IPS-NIHi7 (cell line): ENCODE data around the gene PRMT7.

Experiments
- DNase-seq: peaks from one replicate; pipeline ENCODE4 v3.0.0; 2012; ENCODE audit warnings: mixed read lengths; ENCODE audit errors: extremely low spot score

The PRMT7 gene

DNA sequence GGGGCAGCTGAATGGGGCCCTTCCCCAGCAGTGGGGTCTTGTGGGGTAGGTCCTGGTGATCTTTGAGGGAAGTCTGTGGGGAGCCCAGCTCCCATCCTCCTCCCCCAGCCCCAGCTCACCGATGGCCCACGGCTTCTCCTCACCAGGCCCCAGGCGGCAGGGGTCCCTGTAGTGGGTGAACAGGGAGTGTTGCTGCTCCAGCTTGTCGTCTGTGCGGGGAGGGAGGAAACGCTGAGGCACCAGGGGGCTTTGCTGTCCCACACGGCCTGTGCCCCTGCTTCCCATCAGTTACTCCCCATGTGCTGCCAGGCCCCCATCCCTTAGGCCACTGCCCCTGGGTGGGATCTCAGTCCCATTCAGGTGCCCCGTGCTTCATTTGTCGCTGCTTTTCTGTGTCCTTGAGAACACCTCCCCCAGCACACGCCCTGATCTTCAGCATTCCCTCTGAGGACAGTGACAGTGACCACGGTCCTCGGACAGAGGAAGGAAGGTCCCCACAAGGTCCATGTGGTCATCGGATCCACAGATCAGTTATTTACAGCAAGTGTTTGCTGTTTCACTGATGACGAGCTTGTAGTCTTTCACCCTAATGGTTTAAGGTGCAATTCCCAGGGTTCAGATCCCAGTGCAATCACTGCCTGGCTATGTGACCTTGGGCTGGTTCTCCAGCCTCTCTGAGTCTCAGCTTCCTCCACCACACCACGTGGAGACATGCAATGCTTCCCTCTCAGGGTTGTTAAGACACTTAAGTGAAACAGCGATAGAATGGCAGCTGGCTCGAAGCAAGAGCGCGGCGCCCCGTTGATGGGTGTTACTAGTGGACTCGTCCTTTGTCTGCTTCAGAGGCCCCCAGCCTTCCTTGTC lies 53.1 kb downstream of the PRMT7 start:
- no peak for DNase-seq

DNA sequence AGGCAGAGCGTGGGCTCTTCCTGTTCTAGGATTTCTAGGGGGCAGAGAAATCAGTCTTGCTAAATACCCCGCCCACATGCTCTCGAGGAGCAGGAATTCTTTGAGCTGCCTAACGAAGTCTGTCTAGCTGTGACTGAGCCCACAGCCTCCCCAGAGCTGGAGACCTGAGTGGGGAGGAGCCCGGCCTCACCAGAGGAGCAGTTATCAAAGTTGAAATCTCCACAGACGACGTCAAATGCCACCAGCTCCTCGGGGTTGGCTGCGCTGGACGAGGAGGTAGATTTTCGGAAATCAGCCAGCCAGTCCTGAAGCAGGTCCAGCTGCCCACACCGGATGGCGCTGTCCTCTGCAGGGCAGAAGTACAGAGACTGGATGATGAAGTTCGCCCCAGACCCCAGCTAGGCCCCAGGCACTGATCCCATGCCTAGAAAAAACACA lies 53.8 kb downstream of the PRMT7 start:
- DNase-seq: peak; percentile 65

DNA sequence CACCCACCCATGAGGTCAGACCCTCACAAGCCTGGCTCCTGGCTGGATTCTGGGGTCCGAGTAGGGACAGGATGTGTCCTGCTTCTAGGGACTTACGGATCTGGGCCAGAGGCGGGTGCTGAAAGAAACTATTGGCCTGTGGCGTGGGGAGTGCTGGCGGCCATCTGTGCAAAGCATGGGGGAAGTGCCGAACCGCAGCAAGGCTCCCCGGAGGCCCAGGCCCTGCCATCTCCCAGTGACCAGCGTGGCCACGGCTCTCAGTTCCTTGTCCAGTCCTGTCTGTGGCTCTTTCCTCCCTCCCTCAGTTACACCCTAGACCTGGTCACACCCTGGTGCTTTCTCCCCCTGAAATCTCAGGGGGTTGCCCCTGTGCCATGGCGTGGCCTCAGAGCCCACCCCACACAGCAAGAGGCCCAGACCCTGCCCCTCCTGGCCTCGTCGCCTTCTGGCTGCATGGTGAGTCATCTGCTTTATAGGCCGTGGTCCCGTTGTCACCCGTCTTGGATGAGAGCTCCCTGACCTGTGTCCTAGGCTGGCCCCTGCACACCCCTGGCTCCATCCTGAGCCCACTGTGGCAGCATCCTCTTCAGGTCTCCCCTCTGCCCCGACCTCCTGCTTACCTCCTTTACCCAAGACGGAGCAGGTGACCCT lies 54.5 kb downstream of the PRMT7 start:
- DNase-seq: no peak

DNA sequence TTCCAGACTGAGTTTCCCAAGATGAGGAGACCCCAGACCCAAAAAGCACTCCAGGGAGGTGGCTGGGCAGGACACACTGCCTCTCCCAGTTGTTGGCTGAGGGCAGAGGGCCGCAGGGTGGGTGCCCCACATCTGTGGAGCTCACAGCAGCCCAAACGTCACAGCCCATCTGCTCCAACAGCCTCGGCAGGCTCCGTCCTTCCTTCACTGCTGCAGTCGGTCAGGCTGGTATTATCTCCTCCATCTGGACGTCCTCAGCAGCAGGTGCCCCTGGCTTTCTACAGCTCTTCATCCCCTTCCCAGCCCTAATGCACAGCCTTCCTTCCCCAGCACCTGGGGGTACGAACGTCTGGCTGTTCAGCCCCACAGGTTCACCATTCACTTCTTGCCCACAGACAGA lies 55.2 kb downstream of the PRMT7 start:
- no peak for DNase-seq

DNA sequence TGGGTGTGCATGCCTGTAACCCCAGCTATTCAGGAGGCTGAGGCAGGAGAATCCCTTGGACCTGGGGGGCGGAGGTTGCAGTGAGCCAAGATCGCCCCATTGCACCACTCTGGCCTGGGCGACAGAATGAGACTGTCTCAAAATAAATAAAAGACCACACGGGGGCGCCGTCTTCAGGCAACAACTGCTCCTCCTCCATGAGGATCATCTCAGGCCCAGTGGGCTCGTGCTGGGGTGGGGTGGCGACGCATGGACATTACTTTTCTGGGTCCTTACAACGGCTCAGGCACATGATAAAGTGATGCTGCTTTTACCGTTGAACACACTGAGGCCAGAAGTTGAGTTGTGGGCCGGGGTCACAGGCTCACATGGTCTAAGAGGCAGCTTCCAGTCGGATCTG lies 56.2 kb downstream of the PRMT7 start:
- peak; percentile 83 for DNase-seq

DNA sequence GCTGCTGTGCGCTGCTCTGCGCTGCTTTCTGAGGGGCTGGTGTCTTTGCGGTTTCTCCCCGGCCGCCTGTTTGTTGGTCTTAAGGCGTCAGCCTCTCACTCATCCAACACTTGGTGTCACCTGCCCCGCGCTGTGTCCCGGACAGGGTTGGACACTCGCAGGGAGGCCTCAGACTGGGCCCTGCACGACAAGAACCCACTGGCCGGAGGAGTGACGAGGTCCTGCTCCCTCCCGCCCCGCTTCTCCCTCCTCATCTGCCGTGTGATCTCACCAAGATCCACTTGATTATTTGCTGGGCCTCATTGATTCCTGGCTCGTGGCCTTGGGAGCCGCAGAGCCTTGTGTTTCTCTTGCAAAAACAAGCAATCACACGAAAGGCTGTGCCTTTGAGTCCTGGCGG lies 56.6 kb downstream of the PRMT7 start:
- no peak for DNase-seq

DNA sequence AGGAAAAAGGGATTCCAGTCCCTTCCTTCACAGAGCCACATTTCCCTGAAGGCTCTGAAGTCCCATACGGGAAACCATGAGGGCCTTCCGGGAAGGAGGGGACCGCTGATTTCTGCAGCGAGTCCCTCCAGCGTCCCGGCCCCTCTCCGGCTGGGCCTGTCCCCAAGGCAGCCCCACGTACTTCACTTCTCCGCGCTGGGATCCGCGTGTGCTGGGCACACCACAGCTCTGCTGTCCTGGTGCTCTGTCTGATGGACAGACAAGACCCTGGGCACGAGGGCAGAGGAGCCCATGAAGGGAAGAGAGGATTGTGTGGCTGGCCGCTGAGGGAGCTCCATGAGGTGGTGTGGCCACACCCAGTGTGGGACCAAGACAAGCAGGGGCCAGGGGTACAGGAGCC lies 57.1 kb downstream of the PRMT7 start:
- DNase-seq: no peak

DNA sequence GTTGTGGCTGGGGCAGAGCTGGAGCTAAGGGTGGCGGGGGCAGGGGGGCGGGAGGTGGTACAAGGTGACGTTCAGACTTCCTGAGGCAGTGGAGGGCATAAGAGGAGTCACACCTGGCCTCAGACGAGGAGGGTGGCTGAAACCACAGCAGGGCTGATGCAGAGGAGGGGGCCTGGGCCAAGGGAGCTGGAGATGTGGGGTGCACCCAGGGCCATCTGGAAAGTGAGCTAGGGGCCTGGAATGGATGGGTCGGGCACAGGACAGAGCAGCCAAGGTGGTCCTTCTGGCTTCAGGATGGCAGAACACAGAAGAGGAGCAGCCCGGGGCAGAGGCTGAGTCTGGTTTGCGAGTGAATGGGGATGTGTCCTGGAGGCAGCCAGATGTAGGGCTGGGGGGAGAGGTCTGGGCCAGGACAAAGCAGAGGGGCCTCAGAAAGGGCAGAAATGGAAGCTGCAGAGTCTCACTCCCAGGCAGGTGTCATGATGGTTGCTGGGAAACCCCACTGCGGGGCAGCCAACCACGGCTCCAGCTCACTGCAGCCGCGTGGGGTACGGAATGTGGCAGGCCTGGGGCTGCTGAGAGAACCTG lies 57.6 kb downstream of the PRMT7 start:
- no peak for DNase-seq

DNA sequence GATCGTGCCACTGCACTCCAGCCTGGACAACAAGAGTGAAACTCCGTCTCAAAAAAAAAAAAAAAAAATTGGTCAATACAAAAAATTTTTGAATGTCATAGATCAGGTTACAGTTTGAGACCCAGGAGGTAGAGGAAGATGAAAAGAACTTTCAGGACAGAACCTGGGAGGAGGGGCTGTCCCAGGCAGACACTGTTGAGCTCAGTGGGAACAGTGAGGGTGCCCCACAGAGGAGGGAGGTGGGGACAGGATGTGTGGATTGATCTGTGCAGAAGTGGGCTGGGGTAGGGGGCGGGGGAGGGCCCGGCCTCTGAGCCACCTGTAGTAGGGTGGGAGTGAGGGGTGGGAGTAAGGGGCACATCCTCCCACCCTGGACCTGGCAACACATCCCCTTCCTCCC lies 58.3 kb downstream of the PRMT7 start:
- DNase-seq: no peak

DNA sequence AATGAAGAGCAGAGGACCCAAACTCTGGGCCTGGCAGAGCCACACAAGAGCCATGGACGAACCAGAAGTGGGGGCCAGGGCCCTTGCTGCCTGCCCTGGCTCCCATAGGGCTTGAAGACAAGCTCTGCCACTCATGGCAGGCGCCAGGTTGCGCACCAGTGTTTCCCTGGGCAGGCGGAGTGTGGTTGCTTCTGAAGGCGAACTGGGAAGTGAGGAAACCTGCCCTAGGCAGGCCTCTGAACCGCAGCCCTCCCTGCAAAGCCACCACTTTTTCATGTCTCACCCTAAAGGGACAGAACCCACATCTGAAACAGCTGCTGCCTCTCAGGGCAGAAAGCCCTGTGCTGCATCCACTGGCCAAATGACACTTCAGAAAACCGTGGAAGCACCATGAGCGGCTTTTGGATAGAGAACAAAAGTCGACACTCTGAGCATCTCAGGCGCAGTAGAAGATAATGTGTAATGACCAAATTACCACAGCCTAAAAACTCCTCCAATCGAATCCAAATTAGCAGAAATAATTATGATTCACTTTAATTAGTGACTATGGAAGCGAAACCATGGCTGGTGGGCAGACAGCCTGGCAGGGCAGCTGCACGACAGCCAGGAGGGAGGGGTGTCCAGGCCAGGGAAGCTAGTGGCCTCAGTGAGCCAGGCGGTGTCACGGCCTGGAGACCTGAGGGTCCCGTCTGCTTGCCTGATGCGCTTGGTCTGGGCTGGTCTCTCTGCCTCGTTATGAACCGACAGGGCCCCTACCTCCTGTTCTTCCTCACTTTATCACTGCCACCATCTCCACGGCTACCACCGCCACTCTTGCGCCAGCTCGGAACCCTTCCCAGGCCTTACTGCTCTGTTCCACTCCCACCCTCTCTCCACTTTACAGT lies 59.1 kb downstream of the PRMT7 start:
- no peak for DNase-seq

DNA sequence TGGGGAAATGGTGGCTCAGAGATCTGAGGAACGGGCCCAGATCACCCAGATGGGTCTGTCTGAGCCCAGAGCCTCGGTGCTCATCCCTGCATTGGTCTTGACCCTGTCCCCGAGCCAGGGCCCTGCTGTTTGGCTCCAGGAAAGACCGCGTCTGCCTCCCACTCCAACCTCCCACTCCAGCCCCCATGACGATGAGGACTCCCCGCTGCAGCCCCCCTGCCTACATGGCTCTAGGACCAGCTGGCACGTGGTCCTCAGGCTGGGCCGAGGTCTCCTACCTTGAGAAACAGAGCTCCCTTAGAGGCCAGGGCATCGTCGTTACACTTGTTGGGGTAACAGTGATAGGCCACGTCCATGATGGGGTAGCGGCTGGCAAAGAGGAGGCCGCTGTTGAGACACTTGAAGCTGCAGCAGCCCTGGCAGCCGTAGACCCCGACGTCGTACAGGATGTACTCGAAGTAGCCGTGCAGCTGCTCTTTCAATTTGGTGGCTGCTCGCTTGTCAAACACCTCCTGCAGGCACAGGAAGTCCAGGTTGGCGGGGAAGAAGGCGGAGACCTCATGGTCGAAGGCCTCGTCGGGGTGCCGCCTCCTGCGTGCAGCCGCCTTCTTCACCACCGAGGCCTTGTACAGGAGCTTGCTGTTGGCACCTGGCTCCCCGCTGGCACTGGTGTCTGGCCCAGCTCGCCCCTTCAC lies 59.9 kb downstream of the PRMT7 start:
- DNase-seq: no peak

DNA sequence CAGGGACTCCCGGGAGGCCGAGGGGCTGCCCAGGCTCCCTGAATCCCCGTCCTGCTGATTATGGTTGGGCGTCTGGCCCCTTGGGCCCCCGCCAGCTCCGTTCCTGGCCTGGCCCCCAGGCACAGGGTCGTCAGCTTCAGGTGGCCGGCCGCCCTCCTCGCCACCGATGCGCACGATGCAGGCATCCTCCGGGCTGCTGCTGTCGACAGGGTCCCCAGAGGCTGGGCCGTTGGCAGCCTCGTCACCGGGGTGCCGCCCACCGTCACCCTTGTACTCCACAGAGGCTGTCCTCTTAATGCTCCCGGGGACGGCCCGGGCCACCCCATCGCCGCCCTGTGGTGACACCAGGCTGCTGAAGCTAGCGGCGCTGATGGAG lies 60.4 kb downstream of the PRMT7 start:
- no peak for DNase-seq

DNA sequence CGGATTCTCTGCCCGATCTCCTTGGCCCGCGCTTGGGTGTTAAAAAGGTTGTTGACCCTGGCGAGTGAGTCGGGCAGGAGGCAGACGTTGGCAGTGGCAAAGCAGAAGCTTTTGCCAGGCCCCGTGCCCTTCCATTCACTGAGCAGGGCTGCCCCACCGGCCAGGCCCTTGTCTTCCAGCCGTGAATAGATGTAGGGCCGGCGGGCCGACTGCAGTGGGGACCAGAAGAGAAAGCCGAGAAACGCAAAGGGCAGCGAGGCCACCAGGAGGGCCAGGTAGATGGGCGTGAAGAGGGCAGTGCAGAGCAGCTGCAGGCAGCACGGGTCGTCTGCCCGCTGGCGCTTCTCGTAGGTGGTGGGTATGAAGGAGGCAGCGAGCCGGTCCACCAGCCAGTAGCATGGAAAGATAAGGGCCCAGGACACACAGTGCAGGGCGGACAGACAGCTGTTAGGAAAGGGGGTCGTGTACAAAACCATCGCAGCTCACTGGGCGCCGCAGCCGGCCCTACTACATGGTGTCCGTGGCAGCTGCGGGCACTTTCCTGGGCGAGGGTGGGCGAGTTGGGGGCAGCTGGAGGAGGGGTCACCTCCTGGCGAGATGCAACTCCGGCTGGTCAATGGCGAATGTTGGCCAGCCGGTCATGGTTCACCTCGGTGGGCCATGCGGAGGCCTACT lies 61.0 kb downstream of the PRMT7 start:
- DNase-seq: no peak

DNA sequence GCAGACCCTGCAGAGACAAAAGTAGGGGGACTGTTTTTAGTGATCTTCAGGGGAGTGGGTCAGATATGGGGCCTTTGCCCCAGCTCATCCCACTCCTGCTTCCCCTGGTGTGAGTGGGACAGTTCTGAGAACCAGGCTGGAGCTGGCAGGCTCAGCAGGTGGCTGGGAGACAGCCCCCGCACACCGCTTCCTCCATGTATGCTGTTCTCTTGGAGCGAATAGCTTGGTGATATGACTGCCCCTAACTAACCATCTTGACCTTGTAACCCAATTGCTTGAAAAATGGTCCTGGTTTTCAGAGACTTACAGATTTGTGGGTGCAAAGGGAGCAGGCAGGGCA lies 61.5 kb downstream of the PRMT7 start:
- DNase-seq: no peak

DNA sequence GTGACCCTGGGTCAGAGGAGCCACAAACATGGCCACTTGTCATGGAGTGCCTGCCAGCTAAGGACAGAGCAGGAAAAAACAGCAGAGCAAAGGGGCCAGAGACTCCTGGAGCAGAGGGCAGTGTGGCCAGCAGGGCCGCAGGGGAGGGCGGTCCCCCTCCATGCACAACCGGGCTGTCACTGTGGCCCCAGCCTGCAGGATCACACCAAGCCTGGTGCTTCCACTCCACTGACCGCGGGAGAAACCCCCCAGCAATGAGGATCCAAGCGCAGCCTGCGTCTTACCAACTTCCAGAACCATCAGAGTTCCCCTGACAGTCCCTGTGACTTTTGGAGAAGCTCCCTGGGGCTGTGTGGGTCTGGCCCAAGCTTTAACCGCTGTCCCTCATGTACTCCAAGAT lies 62.0 kb downstream of the PRMT7 start:
- no peak for DNase-seq

DNA sequence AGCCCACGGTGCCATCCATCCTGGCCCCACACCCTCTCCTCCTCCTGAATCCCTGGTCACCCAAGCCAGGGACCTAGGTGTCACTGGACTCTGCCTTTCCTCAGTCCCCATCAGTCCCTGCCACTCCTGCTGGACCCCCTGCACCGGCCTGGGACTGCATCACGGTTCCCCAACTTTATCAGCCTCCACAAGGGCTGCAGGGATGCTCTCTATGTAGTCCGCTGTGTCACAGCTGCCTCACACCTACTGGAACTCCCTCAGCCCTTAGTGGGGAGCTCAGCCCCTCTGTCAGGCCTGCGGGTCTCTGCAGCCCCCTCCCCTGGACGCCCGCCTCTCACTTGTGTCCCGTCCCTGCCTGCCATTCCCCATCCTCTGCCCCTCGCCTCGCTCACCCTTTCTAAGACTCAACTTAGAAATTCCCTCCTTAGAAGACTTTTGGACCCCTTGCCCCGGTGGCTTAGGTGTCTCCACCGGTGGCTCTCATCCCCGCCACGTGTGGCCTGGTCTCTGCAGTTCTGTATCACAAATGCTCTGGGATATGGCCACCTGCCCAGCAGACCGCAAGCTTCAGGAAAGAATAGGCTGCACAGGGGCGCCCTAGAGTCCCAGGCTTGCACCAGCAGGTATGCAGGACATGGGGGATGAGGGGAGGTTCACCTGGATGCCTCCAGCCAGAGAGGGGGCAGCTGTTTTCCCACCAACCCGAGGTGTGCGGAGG lies 62.9 kb downstream of the PRMT7 start:
- no peak for DNase-seq

DNA sequence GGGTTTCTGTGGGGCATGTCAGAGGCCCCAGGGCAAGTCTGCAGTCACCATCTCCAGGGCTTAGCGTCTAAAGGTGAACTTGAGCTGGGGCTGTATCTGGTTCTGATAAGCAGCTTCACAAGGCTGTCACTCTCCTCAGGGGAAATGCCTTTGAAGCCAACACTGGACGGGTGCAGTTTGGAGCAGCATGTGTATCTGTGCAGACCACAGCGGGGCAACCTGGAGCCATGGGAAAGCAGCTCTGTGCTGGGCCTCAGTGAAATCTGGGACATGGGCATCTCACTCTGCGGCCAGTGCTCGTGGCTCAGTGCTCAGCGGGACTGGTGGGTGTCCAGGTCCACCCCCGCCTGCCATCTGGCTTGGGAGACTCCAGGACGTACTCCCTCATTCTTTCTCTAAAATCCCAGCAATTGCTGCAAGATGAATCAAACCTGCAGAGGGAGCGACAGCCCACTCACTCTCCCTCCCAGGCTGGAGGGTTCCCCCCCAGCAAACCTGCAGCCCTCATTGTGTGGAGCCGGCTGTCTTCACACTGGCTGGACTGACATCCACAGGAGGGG lies 63.5 kb downstream of the PRMT7 start:
- no peak for DNase-seq

DNA sequence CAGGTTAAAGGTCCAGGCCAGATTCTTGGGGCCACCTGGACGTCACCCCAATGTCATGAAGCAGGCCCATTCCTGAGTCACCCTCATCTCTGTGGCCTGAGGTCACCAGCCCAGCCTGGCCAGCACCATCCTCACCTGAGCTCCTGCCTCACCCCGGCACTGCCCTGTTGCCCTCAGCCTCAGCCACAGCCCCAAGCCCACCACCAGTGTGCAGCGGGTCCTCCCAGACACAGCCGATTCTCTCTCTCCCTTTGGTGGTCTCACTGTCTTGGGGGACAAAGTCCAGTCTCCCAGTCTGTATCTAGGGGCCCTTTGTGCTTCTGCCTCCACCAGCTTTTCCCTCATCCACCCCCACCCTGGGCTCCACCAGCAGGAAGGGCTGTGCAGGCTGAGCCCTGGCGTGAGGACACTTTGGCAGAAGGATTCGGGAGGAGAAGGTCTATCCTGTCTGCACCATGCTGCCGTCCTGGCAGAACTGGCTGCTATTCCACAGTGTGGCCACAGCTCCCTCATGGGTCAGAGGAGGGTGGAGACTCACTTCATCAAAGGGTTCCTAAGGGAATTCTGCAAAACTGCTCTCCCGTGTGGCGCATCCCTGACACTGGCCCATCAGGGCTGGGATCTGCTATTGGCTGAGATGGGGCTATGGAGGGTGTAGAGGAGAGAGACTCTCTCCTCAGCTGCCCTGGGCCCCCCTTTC lies 64.3 kb downstream of the PRMT7 start:
- no peak for DNase-seq

DNA sequence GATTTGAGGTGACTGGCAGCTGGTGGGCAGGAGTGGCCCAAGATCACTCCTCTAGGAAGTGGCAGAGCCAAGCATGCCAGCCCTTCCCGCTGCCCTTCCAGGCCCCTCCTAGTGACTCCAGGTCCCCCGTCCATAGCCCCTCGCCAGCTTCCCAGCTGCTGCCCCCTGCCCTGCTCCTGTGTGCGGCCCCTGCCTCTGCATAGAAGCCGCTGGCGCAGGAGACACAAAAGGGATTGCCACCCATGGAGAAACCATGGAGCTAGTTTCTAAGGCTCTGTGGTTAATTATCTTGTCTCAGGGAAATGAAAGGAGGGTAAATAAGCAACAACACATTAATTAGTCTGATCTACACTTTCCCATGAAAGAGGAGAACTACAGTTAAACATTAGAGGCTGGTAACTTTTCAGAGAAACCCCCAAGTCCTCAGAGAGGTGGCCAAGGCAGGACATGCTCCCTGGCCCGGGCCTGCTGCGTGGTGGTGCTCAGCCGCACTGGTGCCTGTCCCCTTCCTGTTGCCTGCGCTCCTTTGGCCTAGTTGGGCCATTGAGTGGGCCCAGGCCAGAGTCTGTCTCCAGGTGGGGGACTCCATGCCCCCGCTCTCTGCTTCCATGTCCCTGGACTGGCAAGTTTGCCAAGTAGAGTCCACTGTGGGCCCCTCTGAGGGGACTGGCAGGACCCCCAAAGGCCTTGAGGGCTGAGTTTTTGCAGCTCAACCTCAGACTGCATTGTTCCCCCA lies 65.2 kb downstream of the PRMT7 start:
- DNase-seq: no peak
